ENCODE results near the gene WHAMM.

Gene WHAMM

GRCh38 chr15:82835391-82835917 lies 26.0 kb downstream of the WHAMM start:
- Mint-ChIP-seq H3K27me3 (ENCODE audit: low read depth) (no peaks in the 10 kb centered on the region), H3K4me3 (no peak overlapping the region), H3K4me1 (no peaks in the 10 kb centered on the region), H3K36me3 (ENCODE audit: low read depth) (peaks cover 85% of the 10 kb centered on the region), H3K27ac (no peak overlapping the region), H3K9me3 (peaks cover 6% of the 10 kb centered on the region)
- no peak for TF ChIP-seq CTCF (IDR thresholded peaks at IDR 0.05; ENCODE audit: unreplicated experiment in 3 of 3)

- H3K27me3 Mint-ChIP-seq (ENCODE audit: low read depth): no peaks in the 10 kb centered on the region
- TF ChIP-seq CTCF (IDR thresholded peaks at IDR 0.05; ENCODE audit: unreplicated experiment in 3 of 3): no peak
- no peak overlapping the region for H3K27ac Mint-ChIP-seq
- H3K4me3 Mint-ChIP-seq: no peak overlapping the region
- H3K4me1 Mint-ChIP-seq: no peaks in the 10 kb centered on the region
- H3K9me3 Mint-ChIP-seq: peaks cover 6% of the 10 kb centered on the region
- peaks cover 69% of the 10 kb centered on the region for H3K36me3 Mint-ChIP-seq (ENCODE audit: low read depth)
Observed at GRCh38 chr15:82838096-82838735, 28.8 kb downstream of the WHAMM start.

GRCh38 chr15:82839136-82839535 lies 29.7 kb downstream of the WHAMM start:
- Mint-ChIP-seq H3K9me3 (peaks cover 6% of the 10 kb centered on the region), H3K27ac (no peak overlapping the region), H3K4me1 (no peaks in the 10 kb centered on the region), H3K4me3 (no peak overlapping the region), H3K27me3 (ENCODE audit: low read depth) (no peaks in the 10 kb centered on the region), H3K36me3 (ENCODE audit: low read depth) (peaks cover 68% of the 10 kb centered on the region)
- no peak for TF ChIP-seq CTCF (IDR thresholded peaks at IDR 0.05; ENCODE audit: unreplicated experiment in 3 of 3)

- Mint-ChIP-seq H3K4me1 (no peaks in the 10 kb centered on the region), H3K4me3 (no peak overlapping the region), H3K36me3 (ENCODE audit: low read depth) (peaks cover 59% of the 10 kb centered on the region), H3K27me3 (ENCODE audit: low read depth) (no peaks in the 10 kb centered on the region), H3K27ac (no peak overlapping the region), H3K9me3 (peaks cover 6% of the 10 kb centered on the region)
- no peak for TF ChIP-seq CTCF (IDR thresholded peaks at IDR 0.05; ENCODE audit: unreplicated experiment in 3 of 3)
Observed at GRCh38 chr15:82840166-82840565, 30.7 kb downstream of the WHAMM start.

- no peaks in the 10 kb centered on the region for H3K9me3 Mint-ChIP-seq
- H3K27ac Mint-ChIP-seq: no peak overlapping the region
- H3K27me3 Mint-ChIP-seq (ENCODE audit: low read depth): no peaks in the 10 kb centered on the region
- H3K36me3 Mint-ChIP-seq (ENCODE audit: low read depth): peaks cover 27% of the 10 kb centered on the region
- no peaks in the 10 kb centered on the region for H3K4me1 Mint-ChIP-seq
- no peak for TF ChIP-seq CTCF (IDR thresholded peaks at IDR 0.05; ENCODE audit: unreplicated experiment in 3 of 3)
- H3K4me3 Mint-ChIP-seq: no peak overlapping the region
Observed at GRCh38 chr15:82843566-82843965, 34.1 kb downstream of the WHAMM start.

- peaks cover 15% of the 10 kb centered on the region for H3K4me1 Mint-ChIP-seq
- TF ChIP-seq CTCF (IDR thresholded peaks at IDR 0.05; ENCODE audit: unreplicated experiment in 3 of 3): no peak
- H3K27ac Mint-ChIP-seq: no peak overlapping the region
- no peaks in the 10 kb centered on the region for H3K9me3 Mint-ChIP-seq
- H3K36me3 Mint-ChIP-seq (ENCODE audit: low read depth): peaks cover 16% of the 10 kb centered on the region
- H3K27me3 Mint-ChIP-seq (ENCODE audit: low read depth): peaks cover 8% of the 10 kb centered on the region
- H3K4me3 Mint-ChIP-seq: no peak overlapping the region
Observed at GRCh38 chr15:82845686-82846085, 36.3 kb downstream of the WHAMM start.
